Activated T-helper 17 cell treated with anti-CD3 and anti-CD28 coated beads, Interleukin-2, amount 50 U/mL, for 72 hours (primary cell): Measurements from ENCODE around the gene ERBIN. TPM values are rescaled to one million over a fixed set of nuclear protein-coding genes. Genes with fewer than 3 reads are reported as not detected.
"Not testable (repeated sequence)": the region's sequence is repeated elsewhere in the genome, so short reads cannot be mapped to it uniquely, and the experiment has no call there.

Experiments used
- ATAC-seq: fragments of 150-1000 bp; cut with Tn5 transposase; replicated peaks from 2 replicates; pipeline ENCODE4 v1.10.0; 2021; ENCODE audit warnings: mild to moderate bottlenecking, moderate library complexity
- H3K27ac Mint-ChIP-seq: one replicate; pipeline ENCODE4 v1.8.0; 2022; ENCODE audit warnings: mixed read lengths
- H3K27me3 Mint-ChIP-seq: one replicate; pipeline ENCODE4 v1.8.0; 2022; ENCODE audit warnings: mixed read lengths
- H3K36me3 Mint-ChIP-seq: one replicate; pipeline ENCODE4 v1.8.0; 2022; ENCODE audit warnings: low read depth, mild to moderate bottlenecking, mixed read lengths
- H3K4me1 Mint-ChIP-seq: one replicate; pipeline ENCODE4 v1.8.0; 2022; ENCODE audit warnings: mixed read lengths
- H3K4me3 Mint-ChIP-seq: one replicate; pipeline ENCODE4 v1.8.0; 2022; ENCODE audit warnings: mild to moderate bottlenecking, mixed read lengths
- H3K9me3 Mint-ChIP-seq: one replicate; pipeline ENCODE4 v1.8.0; 2022; ENCODE audit warnings: mixed read lengths
- total RNA-seq, 2 donors: library from RNA; stranded (reverse); gene quantifications; one replicate each; pipeline ENCODE4 v1.2.3, GENCODE V29; 2022

The ERBIN gene
- total RNA-seq, 2 donors from 2014 or later: 40.0 to 43.9 TPM

DNA sequence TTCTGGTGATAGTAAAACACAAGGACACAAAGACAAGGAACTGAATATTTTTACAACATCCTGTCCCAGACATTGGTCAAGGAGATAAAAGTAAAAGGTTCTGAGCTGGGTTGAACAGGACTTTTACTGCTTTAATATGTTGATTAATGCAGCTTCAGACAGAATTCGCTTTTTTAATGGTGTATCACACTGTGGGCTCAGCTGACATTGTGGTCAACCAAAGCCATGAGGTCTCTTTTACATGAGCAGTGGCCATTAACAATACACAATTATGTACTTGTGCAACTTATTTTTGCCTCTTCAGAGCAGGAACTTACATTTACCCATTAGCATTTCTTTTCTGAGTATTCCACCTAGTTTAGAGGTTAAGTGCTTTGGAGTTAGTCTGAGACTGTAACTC is 22.8 kb upstream of the ERBIN start:
- H3K9me3 Mint-ChIP-seq: peaks cover 5% of the 10 kb centered on the region
- no peaks in the 10 kb centered on the region for H3K36me3 Mint-ChIP-seq
- H3K4me1 Mint-ChIP-seq: no peaks in the 10 kb centered on the region
- H3K27me3 Mint-ChIP-seq: no peaks in the 10 kb centered on the region
- ATAC-seq: no peak
- no peak overlapping the region for H3K27ac Mint-ChIP-seq
- H3K4me3 Mint-ChIP-seq: no peak overlapping the region

DNA sequence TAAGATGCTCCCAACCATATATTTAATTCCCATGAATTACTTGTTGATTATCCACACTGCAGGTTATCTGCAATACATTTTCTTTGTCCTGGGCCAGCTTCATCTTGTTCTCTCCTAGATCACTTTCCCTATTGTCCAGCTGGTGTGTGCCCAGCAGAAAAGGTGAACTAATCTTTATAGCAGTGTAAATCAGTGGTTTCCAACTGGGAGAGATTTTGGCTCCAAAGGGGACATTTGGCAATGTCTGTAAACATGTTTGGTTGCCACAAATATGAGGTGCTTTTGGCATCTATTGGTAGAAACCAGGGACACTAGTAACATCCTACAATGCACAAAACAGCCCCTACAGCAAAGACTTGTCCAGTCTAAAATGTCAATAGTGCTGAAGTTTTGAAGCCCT is 20.1 kb upstream of the ERBIN start:
- no peak for ATAC-seq
- H3K9me3 Mint-ChIP-seq: no peaks in the 10 kb centered on the region
- no peaks in the 10 kb centered on the region for H3K4me1 Mint-ChIP-seq
- no peak overlapping the region for H3K4me3 Mint-ChIP-seq
- no peak overlapping the region for H3K27ac Mint-ChIP-seq
- no peaks in the 10 kb centered on the region for H3K36me3 Mint-ChIP-seq
- H3K27me3 Mint-ChIP-seq: no peaks in the 10 kb centered on the region

- no peak overlapping the region for H3K4me3 Mint-ChIP-seq
- no peak overlapping the region for H3K27ac Mint-ChIP-seq
- no peak for ATAC-seq
- no peaks in the 10 kb centered on the region for H3K36me3 Mint-ChIP-seq
- no peaks in the 10 kb centered on the region for H3K4me1 Mint-ChIP-seq
- H3K9me3 Mint-ChIP-seq: no peaks in the 10 kb centered on the region
- no peaks in the 10 kb centered on the region for H3K27me3 Mint-ChIP-seq
Measured at GRCh38 chr5:65907135-65907534, 19.2 kb upstream of the ERBIN start.

- Mint-ChIP-seq H3K27me3 (no peaks in the 10 kb centered on the region), H3K4me1 (no peaks in the 10 kb centered on the region), H3K4me3 (no peak overlapping the region), H3K9me3 (no peaks in the 10 kb centered on the region), H3K27ac (no peak overlapping the region), H3K36me3 (no peaks in the 10 kb centered on the region)
- ATAC-seq: no peak
Measured at GRCh38 chr5:65910711-65911110, 15.7 kb upstream of the ERBIN start.

DNA sequence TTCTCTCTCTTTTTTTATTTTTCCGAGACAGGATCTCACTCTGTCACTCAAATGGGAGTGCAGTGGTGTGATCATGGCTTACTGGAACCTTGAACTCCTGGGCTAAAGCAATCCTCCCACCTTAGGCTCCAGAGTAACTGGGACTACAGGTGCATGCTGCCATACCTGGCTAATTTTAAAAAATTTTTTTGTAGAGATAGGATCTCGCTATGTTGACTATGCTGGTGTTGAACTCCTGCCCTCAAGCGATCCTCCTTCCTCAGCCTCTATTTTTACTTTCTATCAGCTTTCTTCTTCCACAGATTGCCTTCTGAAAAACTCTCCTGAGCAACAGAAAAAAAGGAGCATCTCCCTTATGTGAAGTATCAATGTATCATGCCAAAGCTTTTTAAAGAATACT is 14.1 kb upstream of the ERBIN start:
- no peak for ATAC-seq
- Mint-ChIP-seq H3K9me3 (no peaks in the 10 kb centered on the region), H3K27me3 (no peaks in the 10 kb centered on the region), H3K36me3 (no peaks in the 10 kb centered on the region), H3K27ac (no peak overlapping the region), H3K4me3 (no peak overlapping the region), H3K4me1 (no peaks in the 10 kb centered on the region)

- Mint-ChIP-seq H3K27me3 (no peaks in the 10 kb centered on the region), H3K4me1 (no peaks in the 10 kb centered on the region), H3K36me3 (no peaks in the 10 kb centered on the region), H3K4me3 (no peak overlapping the region), H3K9me3 (no peaks in the 10 kb centered on the region), H3K27ac (no peak overlapping the region)
- no peak for ATAC-seq
Measured at GRCh38 chr5:65913519-65913918, 12.9 kb upstream of the ERBIN start.

DNA sequence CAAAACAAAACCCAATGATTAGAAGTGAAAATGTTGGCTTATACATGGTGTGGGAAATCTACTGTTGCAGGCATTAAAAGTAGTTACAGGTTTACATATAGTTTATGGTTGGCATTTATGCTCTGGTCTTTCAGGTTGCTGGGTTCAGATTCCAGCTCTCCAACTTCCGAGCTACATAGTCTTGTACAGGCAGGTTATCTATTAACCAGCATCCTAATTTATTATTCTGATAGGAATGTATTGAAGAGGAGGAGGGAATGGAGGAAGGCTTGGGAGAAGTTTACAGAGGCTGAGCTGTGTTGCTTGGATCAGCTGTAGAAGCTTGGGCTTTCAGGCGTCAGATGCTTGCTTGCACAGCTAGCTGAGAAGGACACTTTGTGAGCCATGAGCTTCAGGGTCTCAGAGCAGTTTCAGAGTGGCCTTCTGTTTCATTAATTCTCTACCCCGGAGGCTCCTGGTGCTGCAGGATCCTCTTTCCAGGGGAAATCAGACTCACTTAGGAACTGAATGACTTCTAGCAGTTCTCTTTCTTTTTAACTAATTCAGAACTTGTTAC is 11.7 kb upstream of the ERBIN start:
- no peak for ATAC-seq
- Mint-ChIP-seq H3K27ac (no peak overlapping the region), H3K9me3 (no peaks in the 10 kb centered on the region), H3K4me3 (no peak overlapping the region), H3K4me1 (no peaks in the 10 kb centered on the region), H3K36me3 (no peaks in the 10 kb centered on the region), H3K27me3 (no peaks in the 10 kb centered on the region)

DNA sequence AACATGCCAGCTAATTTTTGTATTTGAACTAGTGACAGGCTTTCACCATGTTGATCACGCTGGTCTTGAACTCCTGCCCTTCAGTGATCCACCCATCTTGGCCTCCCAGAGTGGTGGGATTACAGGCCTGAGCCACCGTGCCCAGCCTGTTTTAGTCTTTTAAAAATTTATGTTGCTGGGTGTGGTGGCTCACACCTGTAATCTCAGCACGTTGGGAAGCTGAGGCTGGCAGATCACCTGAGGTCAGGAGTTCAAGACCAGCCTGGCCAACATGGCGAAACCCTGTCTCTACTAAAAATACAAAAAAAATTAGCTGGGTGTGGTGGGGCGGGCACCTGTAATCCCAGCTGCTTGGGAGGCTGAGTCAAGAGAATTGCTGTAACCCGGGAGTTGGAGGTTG is 10.7 kb upstream of the ERBIN start:
- H3K4me1 Mint-ChIP-seq, ATAC-seq, H3K27ac Mint-ChIP-seq, H3K4me3 Mint-ChIP-seq, H3K36me3 Mint-ChIP-seq, H3K9me3 Mint-ChIP-seq, H3K27me3 Mint-ChIP-seq: not testable (repeated sequence)

- no peak overlapping the region for H3K27ac Mint-ChIP-seq
- H3K4me3 Mint-ChIP-seq: no peak overlapping the region
- no peaks in the 10 kb centered on the region for H3K36me3 Mint-ChIP-seq
- no peaks in the 10 kb centered on the region for H3K27me3 Mint-ChIP-seq
- no peaks in the 10 kb centered on the region for H3K9me3 Mint-ChIP-seq
- ATAC-seq: no peak
- no peaks in the 10 kb centered on the region for H3K4me1 Mint-ChIP-seq
Measured at GRCh38 chr5:65916066-65916465, 10.3 kb upstream of the ERBIN start.

GRCh38 chr5:65916636-65917035 is 9.7 kb upstream of the ERBIN start:
- no peak for ATAC-seq
- Mint-ChIP-seq H3K27me3 (no peaks in the 10 kb centered on the region), H3K4me1 (no peaks in the 10 kb centered on the region), H3K27ac (no peak overlapping the region), H3K36me3 (no peaks in the 10 kb centered on the region), H3K9me3 (no peaks in the 10 kb centered on the region), H3K4me3 (no peak overlapping the region)

- H3K27ac Mint-ChIP-seq: no peak overlapping the region
- H3K4me1 Mint-ChIP-seq: peaks cover 9% of the 10 kb centered on the region
- no peaks in the 10 kb centered on the region for H3K36me3 Mint-ChIP-seq
- ATAC-seq: no peak
- H3K27me3 Mint-ChIP-seq: no peaks in the 10 kb centered on the region
- no peak overlapping the region for H3K4me3 Mint-ChIP-seq
- no peaks in the 10 kb centered on the region for H3K9me3 Mint-ChIP-seq
Measured at GRCh38 chr5:65919773-65920172, 6.6 kb upstream of the ERBIN start.

DNA sequence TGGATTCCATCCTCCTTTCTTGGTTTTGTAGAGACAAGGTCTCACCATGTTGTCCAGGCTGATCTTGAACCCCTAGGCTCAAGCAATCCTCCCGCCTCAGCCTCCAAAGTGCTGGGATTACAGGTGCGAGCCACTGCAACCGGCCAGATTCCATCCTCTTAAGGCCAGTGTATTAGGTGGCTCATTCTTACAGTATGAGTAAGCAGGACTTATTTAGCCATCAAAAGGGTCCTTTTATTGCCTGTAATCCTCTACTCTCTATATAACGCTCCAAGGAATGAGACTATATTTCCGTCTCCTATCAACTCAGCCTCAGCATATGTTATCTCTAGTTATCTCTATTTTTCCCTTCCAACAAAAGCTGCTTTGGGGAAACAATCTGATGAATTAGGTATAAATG is 3.0 kb upstream of the ERBIN start:
- ATAC-seq: no peak
- Mint-ChIP-seq H3K9me3 (no peaks in the 10 kb centered on the region), H3K4me3 (no peak overlapping the region), H3K27me3 (no peaks in the 10 kb centered on the region), H3K4me1 (peaks cover 12% of the 10 kb centered on the region), H3K27ac (no peak overlapping the region), H3K36me3 (no peaks in the 10 kb centered on the region)

GRCh38 chr5:65924366-65925043 is 1.9 kb upstream of the ERBIN start:
- H3K27me3 Mint-ChIP-seq: no peaks in the 10 kb centered on the region
- H3K27ac Mint-ChIP-seq: peak overlapping the region; percentile 78
- peaks cover 1% of the 10 kb centered on the region for H3K36me3 Mint-ChIP-seq
- no peaks in the 10 kb centered on the region for H3K9me3 Mint-ChIP-seq
- peak overlapping the region; percentile 90 for H3K4me3 Mint-ChIP-seq
- peaks cover 15% of the 10 kb centered on the region for H3K4me1 Mint-ChIP-seq
- ATAC-seq: no peak

GRCh38 chr5:65925044-65925600 is 1.3 kb upstream of the ERBIN start:
- Mint-ChIP-seq H3K36me3 (peaks cover 7% of the 10 kb centered on the region), H3K27ac (peak overlapping the region; percentile 78), H3K4me3 (peak overlapping the region; percentile 90), H3K4me1 (peaks cover 21% of the 10 kb centered on the region), H3K27me3 (no peaks in the 10 kb centered on the region), H3K9me3 (no peaks in the 10 kb centered on the region)
- ATAC-seq: peak; percentile 62

- peaks cover 26% of the 10 kb centered on the region for H3K4me1 Mint-ChIP-seq
- peaks cover 14% of the 10 kb centered on the region for H3K36me3 Mint-ChIP-seq
- H3K9me3 Mint-ChIP-seq: no peaks in the 10 kb centered on the region
- H3K4me3 Mint-ChIP-seq: peak overlapping the region; percentile 90
- no peak overlapping the region for H3K27ac Mint-ChIP-seq
- peak; percentile 68 for ATAC-seq
- no peaks in the 10 kb centered on the region for H3K27me3 Mint-ChIP-seq
Measured at GRCh38 chr5:65925601-65926275, 637 bp upstream of the ERBIN start.
